Stromal cell of bone marrow (primary cell): ENCODE measurements around the gene FGF14.

Source experiments
- DNase-seq: peaks from one replicate; pipeline ENCODE4 v3.0.0-alpha.2; 2012; ENCODE audit warnings: low read depth

FGF14 gene

GRCh38 chr13:101726681-101727080 lies 675.2 kb downstream of the FGF14 start:
- no peak for DNase-seq

- no peak for DNase-seq
Measured at GRCh38 chr13:101718496-101718895, 683.4 kb downstream of the FGF14 start.

GRCh38 chr13:101717353-101717752 lies 684.5 kb downstream of the FGF14 start:
- no peak for DNase-seq

DNA sequence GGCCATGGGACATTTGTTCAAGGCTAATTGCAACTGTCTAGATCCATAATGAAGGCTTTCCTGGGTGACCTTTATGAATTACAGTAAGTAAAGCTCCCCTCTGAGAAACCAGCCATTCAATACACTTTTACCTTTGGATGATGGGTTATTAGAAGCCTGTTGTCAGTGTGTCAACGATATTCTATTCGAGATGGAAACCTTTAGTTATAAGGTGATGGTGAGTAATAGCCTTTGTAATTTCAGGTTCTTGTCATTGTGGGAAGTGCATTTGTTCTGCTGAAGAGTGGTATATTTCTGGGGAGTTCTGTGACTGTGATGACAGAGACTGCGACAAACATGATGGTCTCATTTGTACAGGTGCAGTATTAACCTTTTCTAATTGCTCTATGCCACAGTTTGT lies 687.7 kb downstream of the FGF14 start:
- DNase-seq: no peak

DNA sequence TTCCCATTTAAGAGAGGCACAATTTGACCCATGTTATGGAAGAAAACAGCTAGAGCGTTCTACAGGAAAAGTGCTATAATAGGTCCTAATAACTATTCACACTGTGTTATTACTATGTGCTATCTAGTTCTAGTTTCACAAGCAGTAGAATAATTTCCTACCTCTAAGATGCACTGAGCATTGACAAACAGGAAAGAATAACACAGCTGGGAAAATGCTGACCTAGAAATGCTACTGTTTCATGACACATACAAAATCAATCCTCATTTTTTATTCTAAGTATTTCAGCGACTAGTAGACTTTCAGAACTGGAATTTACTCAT lies 689.9 kb downstream of the FGF14 start:
- no peak for DNase-seq

DNA sequence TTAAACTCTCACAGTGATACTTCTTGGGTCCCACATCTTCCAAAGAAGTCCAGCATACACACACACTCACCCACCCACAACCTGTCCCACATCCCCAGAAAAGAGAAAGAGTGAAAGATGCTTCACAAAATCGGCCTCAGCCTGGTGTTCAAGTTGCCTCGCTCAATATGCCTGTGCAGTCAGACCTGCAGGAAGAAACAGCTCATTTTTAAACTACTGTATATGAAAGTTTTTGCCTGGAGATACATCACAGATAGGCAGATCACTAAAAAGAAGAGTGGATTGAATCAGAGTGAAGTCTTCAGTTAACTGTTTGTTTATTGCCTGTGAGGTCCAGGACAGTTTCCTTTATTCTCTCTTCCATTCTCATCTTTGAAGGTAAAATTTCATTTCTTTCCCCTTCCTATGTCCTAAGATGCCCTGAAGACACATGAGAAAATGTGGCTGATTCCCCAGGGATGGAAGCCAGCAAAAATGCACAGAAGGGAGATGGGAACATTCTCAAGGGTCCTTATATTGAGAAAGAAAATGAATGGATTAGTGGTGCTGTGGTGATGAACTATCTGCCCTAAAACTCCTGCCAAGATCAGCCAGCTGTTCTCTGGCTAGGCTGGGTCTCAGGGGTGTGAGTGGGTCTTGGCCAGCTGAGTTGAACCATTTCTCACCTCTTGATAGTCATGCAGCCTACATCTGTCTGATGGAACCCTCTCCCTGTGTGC lies 690.4 kb downstream of the FGF14 start:
- no peak for DNase-seq

GRCh38 chr13:101709952-101710351 lies 691.9 kb downstream of the FGF14 start:
- no peak for DNase-seq

- DNase-seq: no peak
Measured at GRCh38 chr13:101708115-101708514, 693.7 kb downstream of the FGF14 start.

DNA sequence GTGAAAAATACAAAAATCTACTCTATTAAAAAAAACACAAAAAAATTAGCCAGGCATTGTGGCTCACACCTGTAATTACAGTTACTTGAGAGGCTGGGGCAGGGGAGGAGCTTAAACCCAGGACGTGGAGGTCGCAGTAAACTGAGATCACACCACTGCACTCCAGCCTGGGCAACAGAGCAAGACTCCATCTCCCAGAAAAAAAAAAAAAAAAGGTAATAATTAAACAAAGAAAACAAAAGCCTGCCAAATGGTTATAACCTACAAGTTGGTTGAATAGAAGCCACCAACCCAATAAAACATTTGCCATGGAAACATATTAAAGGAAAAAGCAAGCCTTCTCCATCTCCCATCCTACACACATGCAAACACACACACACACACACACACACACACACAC lies 694.2 kb downstream of the FGF14 start:
- no peak for DNase-seq

GRCh38 chr13:101706651-101707050 lies 695.2 kb downstream of the FGF14 start:
- peak; percentile 92 for DNase-seq

DNA sequence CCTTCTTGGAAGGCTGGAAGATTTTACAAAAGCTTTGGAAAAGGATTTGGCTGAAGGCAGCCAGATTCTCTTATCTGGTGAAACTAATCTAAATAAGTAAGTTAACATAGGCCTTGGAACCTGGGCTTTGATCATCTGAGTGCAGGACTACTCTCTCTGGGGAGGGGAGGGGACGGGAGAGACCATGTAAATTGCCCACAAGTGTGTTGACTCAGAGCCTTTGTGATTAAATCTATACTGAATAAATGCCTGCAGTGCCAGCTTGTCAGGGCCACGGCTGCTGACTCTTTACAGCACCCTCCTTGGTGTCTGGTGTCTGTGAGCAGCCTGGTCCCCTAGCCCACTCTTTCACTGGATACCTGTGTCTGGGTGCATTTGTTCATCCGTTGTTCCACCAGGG lies 698.0 kb downstream of the FGF14 start:
- no peak for DNase-seq

DNA sequence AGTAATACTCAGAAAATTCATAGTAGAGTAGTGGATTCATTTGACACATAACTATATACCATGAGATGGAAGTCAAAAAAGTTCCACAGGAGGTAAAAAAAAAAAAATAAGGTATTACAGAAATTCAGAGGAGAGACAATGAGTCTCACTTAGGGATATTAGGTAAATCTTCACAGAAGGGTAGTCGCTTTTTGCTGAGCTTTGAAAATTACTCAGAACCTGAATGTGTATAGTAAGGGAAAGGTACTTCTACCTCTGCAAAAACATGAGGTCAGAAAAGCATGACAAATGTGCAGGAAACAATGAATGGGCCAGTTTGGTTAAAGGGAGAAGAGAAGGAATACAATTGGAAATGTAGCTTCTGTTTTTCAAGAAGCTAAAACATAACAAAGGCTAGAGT lies 698.8 kb downstream of the FGF14 start:
- no peak for DNase-seq

DNA sequence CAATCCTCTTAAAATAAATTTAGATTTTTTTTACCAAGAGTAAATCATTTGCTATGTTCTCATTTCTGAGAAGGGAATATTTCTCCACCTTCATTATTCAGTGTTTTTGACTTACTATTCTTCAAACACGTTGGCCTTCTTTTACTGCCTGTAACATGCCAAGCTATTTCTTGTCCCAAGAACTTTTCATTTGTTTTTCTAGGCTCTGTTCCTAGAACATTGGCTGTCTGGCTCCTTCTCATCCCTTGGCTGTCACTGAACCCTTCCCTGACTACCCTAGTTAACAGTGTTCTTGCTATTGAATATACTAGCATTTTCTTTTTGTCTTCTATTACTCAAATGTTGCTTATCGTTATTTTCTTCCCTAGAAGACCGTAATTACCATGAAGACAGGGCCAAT lies 701.2 kb downstream of the FGF14 start:
- peak; percentile 68 for DNase-seq

GRCh38 chr13:101698400-101698799 lies 703.4 kb downstream of the FGF14 start:
- no peak for DNase-seq

- DNase-seq: no peak
Measured at GRCh38 chr13:101697745-101698144, 704.1 kb downstream of the FGF14 start.

DNA sequence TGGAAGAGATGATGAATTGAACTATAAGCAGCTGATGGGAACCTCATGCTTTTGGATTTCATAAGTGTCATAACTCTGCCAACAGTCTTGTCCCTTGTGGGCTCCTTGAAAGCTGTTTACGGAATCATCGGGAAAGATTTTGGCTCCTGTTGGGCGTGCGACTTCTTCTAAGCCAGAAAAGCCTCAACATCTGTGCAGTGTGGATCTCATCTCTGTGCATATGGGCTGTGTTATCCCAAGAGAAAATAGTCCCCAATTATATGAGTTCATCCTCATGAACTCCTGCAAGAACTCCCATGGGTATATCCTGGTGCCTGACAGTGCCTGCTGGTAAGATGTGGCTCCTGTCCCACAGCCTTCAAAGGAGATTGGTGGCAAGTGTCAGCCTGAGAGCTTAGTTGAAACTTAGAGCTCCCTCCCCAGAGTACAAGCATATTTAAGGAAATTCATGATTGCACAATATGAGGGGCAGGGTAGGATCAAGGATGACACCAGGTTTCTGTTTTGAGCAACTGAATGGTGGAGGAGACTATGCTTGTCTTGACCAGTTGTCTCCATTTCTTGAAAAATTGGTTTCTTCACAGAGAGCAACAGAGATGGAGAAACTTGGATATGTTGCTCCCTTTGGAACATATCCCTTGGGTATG lies 705.9 kb downstream of the FGF14 start:
- DNase-seq: peak; percentile 29

DNA sequence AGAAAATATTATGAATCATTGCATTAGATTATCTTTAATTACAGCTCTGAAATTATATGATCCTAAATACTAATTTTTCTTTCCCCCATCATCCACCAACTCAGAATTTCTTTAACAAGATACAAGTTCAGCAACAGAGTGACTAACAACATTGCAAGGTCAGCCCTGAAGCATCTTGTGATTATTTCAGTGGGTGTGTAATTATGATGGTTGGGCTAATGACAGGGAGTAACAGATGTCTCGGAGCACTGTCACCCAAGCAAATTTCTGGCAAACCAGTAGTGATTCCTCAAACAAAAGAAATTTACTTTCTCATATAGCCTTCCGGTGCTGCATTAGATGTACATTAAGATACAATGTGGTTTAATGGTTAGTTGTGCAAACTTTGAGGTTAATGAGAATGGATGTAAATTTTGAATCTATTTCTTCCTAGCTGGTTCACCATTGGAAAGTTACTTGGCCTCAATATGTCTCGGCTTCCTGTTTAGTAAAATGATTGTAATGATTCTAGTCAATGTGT lies 710.4 kb downstream of the FGF14 start:
- DNase-seq: no peak

DNA sequence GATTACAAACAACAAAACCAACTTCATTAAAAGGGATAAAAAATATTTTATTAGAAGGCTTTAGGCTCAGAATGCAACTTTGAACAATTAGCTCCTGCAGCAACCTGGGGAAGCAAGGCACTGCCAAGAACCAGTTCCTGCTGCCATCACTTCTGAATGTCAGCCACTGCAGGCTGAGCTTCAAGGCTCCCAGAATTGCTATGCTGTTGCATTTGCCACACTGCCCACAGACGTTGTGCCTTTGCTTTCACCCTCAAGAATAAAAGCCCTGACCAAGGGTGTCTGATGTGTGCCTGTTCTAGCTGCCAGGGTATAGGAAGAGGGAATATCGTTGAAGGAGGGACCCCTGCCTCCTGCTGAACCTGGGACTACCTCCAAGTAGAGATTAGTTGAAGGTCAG lies 711.0 kb downstream of the FGF14 start:
- no peak for DNase-seq

DNA sequence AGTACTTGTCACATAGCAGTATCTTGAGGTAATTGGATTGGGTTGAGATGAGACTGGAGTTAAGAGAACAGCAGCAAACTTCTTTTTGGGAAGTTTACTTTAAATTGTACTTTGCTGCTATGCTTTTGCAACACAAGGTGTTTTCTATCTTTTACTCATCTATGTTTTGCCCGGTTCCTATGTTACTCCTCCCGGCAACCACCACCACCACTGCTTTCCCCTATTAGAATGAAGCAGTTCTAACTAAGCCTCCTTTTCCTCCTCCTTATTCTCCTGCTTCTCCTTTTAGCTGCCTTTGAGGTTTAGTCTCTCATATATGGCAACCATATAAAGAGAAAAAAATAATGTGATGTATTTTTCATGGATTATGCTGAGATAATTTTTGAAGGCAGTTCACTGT lies 715.8 kb downstream of the FGF14 start:
- no peak for DNase-seq

DNA sequence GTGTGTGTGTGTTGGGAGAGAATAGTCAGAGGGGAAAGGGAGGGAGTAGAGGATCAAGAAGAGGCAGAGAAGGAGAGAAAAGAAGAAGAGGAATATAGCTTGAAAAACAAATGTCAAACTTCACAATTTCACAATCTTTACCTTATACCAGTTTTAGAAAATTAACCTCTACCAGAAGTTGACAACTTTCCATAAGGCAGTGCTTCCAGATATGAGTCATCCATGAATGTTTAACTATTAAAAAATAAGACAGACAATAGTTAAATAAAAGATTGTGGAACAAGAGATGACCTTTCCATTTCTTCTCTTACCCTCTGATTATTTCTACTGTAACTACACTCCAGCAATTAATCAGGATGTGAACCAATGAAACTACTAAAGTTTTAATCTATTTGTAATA lies 720.0 kb downstream of the FGF14 start:
- DNase-seq: no peak

GRCh38 chr13:101673360-101674105 lies 728.3 kb downstream of the FGF14 start:
- DNase-seq: no peak

DNA sequence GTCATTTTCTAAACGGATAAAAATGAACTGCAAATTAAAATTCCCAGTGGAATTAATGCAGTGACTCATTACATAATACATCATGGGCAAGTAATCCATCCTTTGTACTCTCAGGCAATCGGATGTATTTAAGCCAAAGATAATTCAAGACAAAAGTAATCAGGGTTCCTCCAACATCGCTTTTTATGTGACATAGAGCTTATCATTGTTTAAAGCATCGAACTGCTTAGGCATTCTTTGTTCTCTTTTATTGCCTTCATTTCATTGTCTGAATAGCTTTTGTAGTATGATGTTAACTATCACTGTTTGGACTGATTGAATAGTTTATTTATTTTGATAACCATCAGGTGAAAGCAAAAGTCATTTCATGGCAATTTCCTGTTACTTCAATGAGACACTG lies 740.0 kb downstream of the FGF14 start:
- no peak for DNase-seq
